Aorta (tissue), 5 donors: ENCODE measurements around the gene ENOX1. TPM values are rescaled to one million over a fixed set of nuclear protein-coding genes. Genes with fewer than 3 reads are reported as not detected.

ENCODE experiments used
- ATAC-seq: fragments of 200-7000 bp; cut with Tn5 transposase; one replicate; pipeline ENCODE4 v1.9.1; 2022; ENCODE audit warnings: moderate library complexity; ENCODE audit not compliant: low FRiP score
- DNase-seq, 2 donors: peaks; one replicate each; pipeline ENCODE4 v3.0.0-alpha.2; 2020
- H3K27ac ChIP-seq, 2 donors: one replicate each; pipeline ENCODE4 v1.5.1; 2013; ENCODE audit warnings: low read length in 2 of 2, mild to moderate bottlenecking in 2 of 2, moderate library complexity in 2 of 2, control low read depth in 1 of 2, inconsistent platforms in 1 of 2, low read depth in 1 of 2
- H3K27me3 ChIP-seq, 2 donors: one replicate each; pipeline ENCODE4 v1.6.1; 2013; ENCODE audit warnings: control low read depth in 1 of 2, low read length in 1 of 2, mild to moderate bottlenecking in 1 of 2, moderate library complexity in 1 of 2; ENCODE audit not compliant: insufficient read depth in 2 of 2, control insufficient read depth in 1 of 2
- H3K36me3 ChIP-seq, 2 donors: one replicate each; pipeline ENCODE4 v1.6.1; 2013; ENCODE audit warnings: control low read depth in 1 of 2, low read length in 1 of 2, mild to moderate bottlenecking in 1 of 2; ENCODE audit not compliant: insufficient read depth in 2 of 2, control insufficient read depth in 1 of 2
- H3K4me1 ChIP-seq, 2 donors: one replicate each; pipeline ENCODE4 v1.6.1; 2013; ENCODE audit warnings: low read length in 2 of 2, control low read depth in 1 of 2, mild to moderate bottlenecking in 1 of 2, moderate library complexity in 1 of 2; ENCODE audit not compliant: insufficient read depth in 2 of 2, control insufficient read depth in 1 of 2
- H3K4me3 ChIP-seq, 2 donors: one replicate each; pipeline ENCODE4 v1.5.1; 2013; ENCODE audit warnings: low read length in 2 of 2, control low read depth in 1 of 2, mild to moderate bottlenecking in 1 of 2
- H3K9me3 ChIP-seq: one replicate; pipeline ENCODE4 v1.6.1; 2013; ENCODE audit warnings: mild to moderate bottlenecking, low read length; ENCODE audit not compliant: control insufficient read depth
- WGBS, 2 donors: extraction: QIAGEN DNeasy Blood & Tissue Kit; methylation state at CpG; one replicate each; pipeline ENCODE4 v1.1.7; 2013; 5-methylcytosine and 5-hydroxymethylcytosine counted together
- intact Hi-C, 2 donors: fragments of 100-400 bp; cut with DNase I; formaldehyde crosslinking; loops; one replicate each; pipeline versions ENCODE4 v1.14.2 to v1.15.0; 2022
- polyA plus RNA-seq, 2 donors: library from polyadenylated mRNA; stranded (reverse); fragments of 200-250 nt; gene quantifications; one replicate each; pipeline ENCODE4 v1.2.3, GENCODE V29; 2013
- total RNA-seq, 2 donors: library from RNA; stranded (reverse); fragmentation: NEBNext Ultra II Directional; extraction: Animal tissue kit (Norgen Biotek cat#: 25700); gene quantifications; one replicate each; pipeline ENCODE4 v1.2.1, GENCODE V29; 2021
- donor health status: healthy with polysubstance abuse.
- donor health status: Bipolar disorder and iron deficiency.
- donor health status: DM: no; HTN: no; CAD: no.
- donor health status: DM: no; HTN: no; CAD: no.
- donor health status: DM: yes; HTN: yes; CAD: no.

The ENOX1 gene
- total and polyA plus RNA-seq, 4 donors: 0.15 to 2.2 (median 1.4) TPM; not detected in 1

DNA sequence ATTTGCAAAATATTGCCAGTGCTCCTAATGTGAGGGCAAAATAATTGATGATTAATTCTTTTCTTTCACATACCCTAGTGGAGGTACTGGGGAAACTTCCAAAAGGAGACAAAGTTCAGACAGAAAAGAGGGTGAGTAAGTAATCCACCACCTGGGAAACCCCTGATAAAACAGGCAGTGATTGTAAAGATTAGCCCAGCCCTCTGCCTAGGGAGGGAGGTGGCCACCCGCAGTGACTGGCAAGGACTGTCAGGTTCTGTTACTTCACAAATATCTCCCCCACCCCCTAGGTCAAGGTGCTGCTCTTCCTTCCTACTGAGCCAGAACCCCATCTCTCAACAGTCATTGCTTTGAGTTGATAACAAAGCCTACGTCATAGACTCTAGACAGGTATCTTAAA is 523.7 kb downstream of the ENOX1 start:
- ATAC-seq: no peak
- H3K27ac ChIP-seq: no peak overlapping the region

GRCh38 chr13:43260999-43261398 is 525.8 kb downstream of the ENOX1 start:
- Histone ChIP-seq H3K36me3 (no peaks in the 10 kb centered on the region), H3K4me3 (no peak overlapping the region), H3K27ac (no peak overlapping the region), H3K9me3 (no peaks in the 10 kb centered on the region), H3K4me1 (no peaks in the 10 kb centered on the region), H3K27me3 (no peaks in the 10 kb centered on the region)
- ATAC-seq (no peak), DNase-seq (no peak)
- 73 to 75% methylated on average over 5 of the region's 5 CpGs for WGBS, 2 donors
- intact Hi-C loops: no loop called here

More for the DNA sequence above, 523.7 kb downstream of the ENOX1 start:
- Histone ChIP-seq H3K4me3 (no peak overlapping the region), H3K27me3 (no peaks in the 10 kb centered on the region), H3K4me1 (no peaks in the 10 kb centered on the region), H3K36me3 (no peaks in the 10 kb centered on the region), H3K9me3 (no peaks in the 10 kb centered on the region)
- DNase-seq: no peak
- intact Hi-C loops: no loop called here
- 94 to 100% methylated on average over 2 of the region's 2 CpGs for WGBS, 2 donors

- Histone ChIP-seq H3K27me3 (no peaks in the 10 kb centered on the region), H3K4me1 (no peaks in the 10 kb centered on the region), H3K4me3 (no peak overlapping the region), H3K9me3 (no peaks in the 10 kb centered on the region), H3K36me3 (no peaks in the 10 kb centered on the region), H3K27ac (no peak overlapping the region)
- intact Hi-C loops: no loop called here
- WGBS, 2 donors: 96 to 100% methylated on average over 1 of the region's 1 CpG
- no peak for DNase-seq
- ATAC-seq: no peak
Measured at GRCh38 chr13:43258771-43259170, 528.0 kb downstream of the ENOX1 start.

GRCh38 chr13:43257765-43258164 is 529.0 kb downstream of the ENOX1 start:
- no peak overlapping the region for H3K27ac ChIP-seq
- no peaks in the 10 kb centered on the region for H3K9me3 ChIP-seq
- no peaks in the 10 kb centered on the region for H3K27me3 ChIP-seq
- intact Hi-C loops: no loop called here
- H3K4me3 ChIP-seq: no peak overlapping the region
- no peaks in the 10 kb centered on the region for H3K4me1 ChIP-seq
- DNase-seq (no peak), ATAC-seq (no peak)
- no peaks in the 10 kb centered on the region for H3K36me3 ChIP-seq

GRCh38 chr13:43251961-43252360 is 534.8 kb downstream of the ENOX1 start:
- intact Hi-C loops: no loop called here
- Histone ChIP-seq H3K27me3 (no peaks in the 10 kb centered on the region), H3K4me1 (no peaks in the 10 kb centered on the region), H3K27ac (no peak overlapping the region), H3K4me3 (no peak overlapping the region), H3K36me3 (no peaks in the 10 kb centered on the region), H3K9me3 (no peaks in the 10 kb centered on the region)
- DNase-seq: no peak
- ATAC-seq: no peak
- WGBS, 2 donors: 86 to 88% methylated on average over 5 of the region's 5 CpGs

GRCh38 chr13:43246382-43246781 is 540.4 kb downstream of the ENOX1 start:
- Histone ChIP-seq H3K27me3 (no peaks in the 10 kb centered on the region), H3K27ac (no peak overlapping the region), H3K4me3 (no peak overlapping the region), H3K36me3 (no peaks in the 10 kb centered on the region), H3K4me1 (no peaks in the 10 kb centered on the region), H3K9me3 (no peaks in the 10 kb centered on the region)
- whole genome bisulfite sequencing, 2 donors: 62 to 65% methylated on average over 3 of the region's 3 CpGs
- no peak for ATAC-seq
- intact Hi-C loops: no loop called here
- DNase-seq: no peak

- Histone ChIP-seq H3K27me3 (no peaks in the 10 kb centered on the region), H3K4me3 (no peak overlapping the region), H3K27ac (no peak overlapping the region), H3K36me3 (no peaks in the 10 kb centered on the region), H3K4me1 (no peaks in the 10 kb centered on the region), H3K9me3 (no peaks in the 10 kb centered on the region)
- 73 to 74% methylated on average over 8 of the region's 8 CpGs for WGBS, 2 donors
- DNase-seq (no peak), ATAC-seq (no peak)
- intact Hi-C loops: no loop called here
Measured at GRCh38 chr13:43245374-43245964, 541.3 kb downstream of the ENOX1 start.

DNA sequence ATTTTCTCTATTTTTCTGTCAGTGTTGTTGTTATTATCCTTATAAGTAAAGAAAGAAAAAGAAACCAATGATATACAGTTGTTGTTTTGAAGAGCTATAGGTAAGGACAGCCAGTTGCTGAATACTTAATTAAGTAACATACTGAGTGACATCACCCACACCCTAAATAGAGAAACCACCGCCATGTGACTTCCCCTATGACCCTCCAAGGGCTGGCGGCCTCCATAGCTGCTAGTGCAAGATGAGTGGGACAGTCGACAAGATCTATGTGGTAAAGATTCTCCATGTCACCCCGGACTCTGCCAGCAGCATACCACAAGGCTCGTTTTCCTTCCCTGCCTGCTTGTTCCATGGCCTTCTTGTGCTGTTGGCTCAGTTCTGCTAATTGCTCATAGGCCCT is 542.3 kb downstream of the ENOX1 start:
- intact Hi-C loops: no loop called here
- no peak overlapping the region for H3K27ac ChIP-seq
- no peaks in the 10 kb centered on the region for H3K36me3 ChIP-seq
- H3K27me3 ChIP-seq: no peaks in the 10 kb centered on the region
- ATAC-seq: no peak
- H3K4me3 ChIP-seq: no peak overlapping the region
- 88 to 90% methylated on average over 5 of the region's 5 CpGs for WGBS, 2 donors
- H3K9me3 ChIP-seq: no peaks in the 10 kb centered on the region
- no peaks in the 10 kb centered on the region for H3K4me1 ChIP-seq
- no peak for DNase-seq

GRCh38 chr13:43243711-43244110 is 543.1 kb downstream of the ENOX1 start:
- ATAC-seq (no peak), DNase-seq (no peak)
- H3K4me1 ChIP-seq: no peaks in the 10 kb centered on the region
- no peaks in the 10 kb centered on the region for H3K9me3 ChIP-seq
- WGBS, 2 donors: 74 to 80% methylated on average over 2 of the region's 2 CpGs
- intact Hi-C loops: no loop called here
- H3K4me3 ChIP-seq: no peak overlapping the region
- no peak overlapping the region for H3K27ac ChIP-seq
- peaks cover 0 to under 1% of the 10 kb centered on the region in 2 donors for H3K27me3 ChIP-seq
- H3K36me3 ChIP-seq: no peaks in the 10 kb centered on the region
